Transverse colon (tissue), 4 donors: Measurements from ENCODE around the gene AQP12A.

ENCODE experiments used
- CTCF ChIP-seq, 5 experiments: fragments of 200-600 bp in 3 of 5; fragments of 450-650 bp in 2 of 5; sonication (generic) in 3 of 5; IDR thresholded peaks; 1 replicate in 2 of 5; 2 replicates in 3 of 5; pipeline ENCODE4 v1.5.1; 2016 to 2017; ENCODE audit warnings: antibody characterized with exemption in 5 of 5, inconsistent platforms in 3 of 5, mild to moderate bottlenecking in 2 of 5, moderate library complexity in 1 of 5
- EP300 ChIP-seq: sonication (generic); formaldehyde crosslinking; IDR thresholded peaks from one replicate; pipeline ENCODE4 v1.6.1; 2017; ENCODE audit warnings: antibody characterized with exemption, low read depth
- POLR2A ChIP-seq: fragments of 450-650 bp; IDR thresholded peaks from one replicate; pipeline ENCODE4 v1.6.1; 2016; ENCODE audit warnings: antibody characterized with exemption, mild to moderate bottlenecking, moderate library complexity
- POLR2AphosphoS5 ChIP-seq, 3 donors: sonication (generic); formaldehyde crosslinking; IDR thresholded peaks; one replicate each; pipeline ENCODE4 v1.6.1; 2016; ENCODE audit warnings: antibody characterized with exemption in 3 of 3

GRCh38 chr2:240739797-240740196 lies 48.1 kb downstream of the AQP12A start:
- no peak for TF ChIP-seq EP300
- TF ChIP-seq CTCF (IDR thresholded peaks at IDR 0.05) = no peak
- no peak for TF ChIP-seq POLR2AphosphoS5 (IDR thresholded peaks at IDR 0.05)
- TF ChIP-seq POLR2A = no peak
